ENCODE results near the gene SLC8A1.

DNA sequence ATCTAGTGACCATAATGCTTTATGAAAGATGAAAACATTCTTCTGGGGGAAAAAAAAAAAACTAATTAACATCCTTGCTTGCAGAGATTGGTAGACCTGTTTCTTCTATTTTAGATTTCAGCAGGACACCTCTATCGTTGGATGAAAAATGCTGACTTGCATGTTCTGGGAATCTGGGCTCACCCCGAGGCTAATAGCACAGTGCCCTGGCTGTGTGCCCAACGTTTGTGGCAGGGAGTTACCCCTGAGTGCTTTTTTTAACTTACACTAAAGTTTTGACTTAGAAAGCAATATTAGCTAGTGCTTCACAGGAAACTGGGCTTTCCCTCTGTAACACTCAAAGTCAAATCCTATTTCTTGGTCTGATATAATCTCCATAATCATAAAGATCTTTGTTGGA is 233.2 kb downstream of the SLC8A1 start:
- TF ChIP-seq, protein P1, sequence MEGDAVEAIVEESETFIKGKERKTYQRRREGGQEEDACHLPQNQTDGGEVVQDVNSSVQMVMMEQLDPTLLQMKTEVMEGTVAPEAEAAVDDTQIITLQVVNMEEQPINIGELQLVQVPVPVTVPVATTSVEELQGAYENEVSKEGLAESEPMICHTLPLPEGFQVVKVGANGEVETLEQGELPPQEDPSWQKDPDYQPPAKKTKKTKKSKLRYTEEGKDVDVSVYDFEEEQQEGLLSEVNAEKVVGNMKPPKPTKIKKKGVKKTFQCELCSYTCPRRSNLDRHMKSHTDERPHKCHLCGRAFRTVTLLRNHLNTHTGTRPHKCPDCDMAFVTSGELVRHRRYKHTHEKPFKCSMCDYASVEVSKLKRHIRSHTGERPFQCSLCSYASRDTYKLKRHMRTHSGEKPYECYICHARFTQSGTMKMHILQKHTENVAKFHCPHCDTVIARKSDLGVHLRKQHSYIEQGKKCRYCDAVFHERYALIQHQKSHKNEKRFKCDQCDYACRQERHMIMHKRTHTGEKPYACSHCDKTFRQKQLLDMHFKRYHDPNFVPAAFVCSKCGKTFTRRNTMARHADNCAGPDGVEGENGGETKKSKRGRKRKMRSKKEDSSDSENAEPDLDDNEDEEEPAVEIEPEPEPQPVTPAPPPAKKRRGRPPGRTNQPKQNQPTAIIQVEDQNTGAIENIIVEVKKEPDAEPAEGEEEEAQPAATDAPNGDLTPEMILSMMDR (IDR thresholded peaks at IDR 0.05) = no peak
- TF ChIP-seq POLR2A (IDR thresholded peaks at IDR 0.05) = no peak

Measured in upper lobe of left lung (tissue), 4 donors.